Endothelial cell of umbilical vein (primary cell): ENCODE results near the gene DLG1.

ENCODE experiments used
- POLR2A ChIP-seq: IDR thresholded peaks from 2 replicates; pipeline ENCODE4 v1.6.1; 2012; ENCODE audit warnings: low read depth, mild to moderate bottlenecking, control low read depth, low read length
- TF ChIP-seq, protein P1 (sequence below), 2 donors: IDR thresholded peaks; 1 replicate in 1 of 2; 2 replicates in 1 of 2; pipeline ENCODE4 v1.5.1; 2011; ENCODE audit warnings: low read length in 2 of 2, mild to moderate bottlenecking in 2 of 2, moderate library complexity in 2 of 2, control low read depth in 1 of 2, inconsistent platforms in 1 of 2, low read depth in 1 of 2; ENCODE audit not compliant: insufficient read depth in 1 of 2; ENCODE audit errors: extremely low read depth in 1 of 2

DNA sequence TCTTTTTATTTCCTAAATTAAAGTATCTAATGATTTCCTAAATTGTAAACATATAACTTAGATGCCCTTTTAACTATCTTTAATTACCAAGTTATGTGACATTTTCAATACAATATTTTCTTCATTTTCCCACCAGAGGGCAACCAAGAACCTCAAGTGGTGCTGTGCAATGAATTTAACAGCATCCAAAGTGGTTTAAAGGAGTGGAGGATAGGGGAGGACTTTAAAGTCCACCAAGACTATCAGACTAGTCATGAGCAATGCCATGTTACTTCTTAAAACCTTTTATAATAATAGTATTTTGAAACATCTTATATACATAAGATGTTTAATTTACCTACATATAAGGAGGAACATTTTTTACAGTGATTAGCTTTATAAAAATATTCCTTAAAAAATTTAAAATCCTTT, 74.4 kb downstream of the DLG1 start:
- no peak for TF ChIP-seq POLR2A
- TF ChIP-seq, protein P1, sequence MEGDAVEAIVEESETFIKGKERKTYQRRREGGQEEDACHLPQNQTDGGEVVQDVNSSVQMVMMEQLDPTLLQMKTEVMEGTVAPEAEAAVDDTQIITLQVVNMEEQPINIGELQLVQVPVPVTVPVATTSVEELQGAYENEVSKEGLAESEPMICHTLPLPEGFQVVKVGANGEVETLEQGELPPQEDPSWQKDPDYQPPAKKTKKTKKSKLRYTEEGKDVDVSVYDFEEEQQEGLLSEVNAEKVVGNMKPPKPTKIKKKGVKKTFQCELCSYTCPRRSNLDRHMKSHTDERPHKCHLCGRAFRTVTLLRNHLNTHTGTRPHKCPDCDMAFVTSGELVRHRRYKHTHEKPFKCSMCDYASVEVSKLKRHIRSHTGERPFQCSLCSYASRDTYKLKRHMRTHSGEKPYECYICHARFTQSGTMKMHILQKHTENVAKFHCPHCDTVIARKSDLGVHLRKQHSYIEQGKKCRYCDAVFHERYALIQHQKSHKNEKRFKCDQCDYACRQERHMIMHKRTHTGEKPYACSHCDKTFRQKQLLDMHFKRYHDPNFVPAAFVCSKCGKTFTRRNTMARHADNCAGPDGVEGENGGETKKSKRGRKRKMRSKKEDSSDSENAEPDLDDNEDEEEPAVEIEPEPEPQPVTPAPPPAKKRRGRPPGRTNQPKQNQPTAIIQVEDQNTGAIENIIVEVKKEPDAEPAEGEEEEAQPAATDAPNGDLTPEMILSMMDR (IDR thresholded peaks at IDR 0.05; ENCODE audit: extremely low read depth in 1 of 2, insufficient read depth in 1 of 2, low read depth in 1 of 2, low read length in 2 of 2) = peak; percentile 26
